ENCODE measurements around the gene SPTLC1.

The SPTLC1 gene

DNA sequence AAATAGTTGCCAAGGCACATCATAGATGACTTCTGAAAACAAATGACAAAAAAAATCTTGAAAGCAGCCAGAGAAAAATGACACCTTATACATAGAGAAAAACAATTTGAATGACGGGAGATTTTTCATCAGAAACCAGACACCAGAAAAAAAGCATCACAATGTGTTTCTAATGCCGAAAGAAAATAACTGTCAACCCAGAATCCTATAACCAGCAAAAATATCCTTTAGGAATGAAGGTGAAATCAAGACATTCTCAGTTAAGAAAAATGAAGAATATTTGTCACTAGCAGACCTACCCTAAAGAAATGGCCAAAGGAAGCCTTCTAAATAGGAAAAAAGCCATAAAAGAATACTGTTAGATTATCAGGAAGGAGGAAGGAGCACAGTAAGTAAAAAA, 54.0 kb downstream of the SPTLC1 start:
- no peaks in the 10 kb centered on the region for H3K9me3 ChIP-seq (ENCODE audit: control insufficient read depth, insufficient read depth, low read length)
- no peaks in the 10 kb centered on the region for H3K27me3 ChIP-seq (ENCODE audit: control insufficient read depth, insufficient read depth, low read length)
- peaks cover 8% of the 10 kb centered on the region for H3K36me3 ChIP-seq (ENCODE audit: control insufficient read depth, insufficient read depth, low read length)
- H3K4me3 ChIP-seq (ENCODE audit: low read depth, low read length): no peak overlapping the region
- H3K4me1 ChIP-seq (ENCODE audit: control insufficient read depth, insufficient read depth, low read length): peaks cover 20% of the 10 kb centered on the region
- no peak overlapping the region for H3K9ac ChIP-seq (ENCODE audit: low read depth, low read length)

DNA sequence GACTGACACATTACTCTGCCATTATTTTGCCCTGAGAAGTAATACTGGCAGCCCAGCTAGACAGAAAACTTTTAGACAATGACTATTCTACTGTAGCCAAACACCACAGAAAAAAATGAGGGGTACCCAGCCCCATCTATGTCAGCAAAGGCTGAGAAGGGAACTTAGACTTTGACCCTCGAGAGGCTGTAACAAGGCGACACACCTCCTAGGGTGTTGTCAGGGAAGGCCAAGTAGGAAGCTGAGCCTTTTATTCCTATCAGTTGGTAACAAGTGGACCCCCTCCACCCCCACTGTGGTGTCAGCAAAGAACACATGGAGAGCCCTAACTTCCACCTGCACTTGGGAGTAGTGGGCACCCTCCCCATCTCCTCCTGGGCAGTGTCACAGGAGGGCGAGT, 55.6 kb downstream of the SPTLC1 start:
- H3K4me3 ChIP-seq (ENCODE audit: low read depth, low read length): no peak overlapping the region
- H3K4me1 ChIP-seq (ENCODE audit: control insufficient read depth, insufficient read depth, low read length): peaks cover 32% of the 10 kb centered on the region
- H3K9me3 ChIP-seq (ENCODE audit: control insufficient read depth, insufficient read depth, low read length): no peaks in the 10 kb centered on the region
- no peaks in the 10 kb centered on the region for H3K36me3 ChIP-seq (ENCODE audit: control insufficient read depth, insufficient read depth, low read length)
- no peak overlapping the region for H3K9ac ChIP-seq (ENCODE audit: low read depth, low read length)
- H3K27me3 ChIP-seq (ENCODE audit: control insufficient read depth, insufficient read depth, low read length): no peaks in the 10 kb centered on the region

DNA sequence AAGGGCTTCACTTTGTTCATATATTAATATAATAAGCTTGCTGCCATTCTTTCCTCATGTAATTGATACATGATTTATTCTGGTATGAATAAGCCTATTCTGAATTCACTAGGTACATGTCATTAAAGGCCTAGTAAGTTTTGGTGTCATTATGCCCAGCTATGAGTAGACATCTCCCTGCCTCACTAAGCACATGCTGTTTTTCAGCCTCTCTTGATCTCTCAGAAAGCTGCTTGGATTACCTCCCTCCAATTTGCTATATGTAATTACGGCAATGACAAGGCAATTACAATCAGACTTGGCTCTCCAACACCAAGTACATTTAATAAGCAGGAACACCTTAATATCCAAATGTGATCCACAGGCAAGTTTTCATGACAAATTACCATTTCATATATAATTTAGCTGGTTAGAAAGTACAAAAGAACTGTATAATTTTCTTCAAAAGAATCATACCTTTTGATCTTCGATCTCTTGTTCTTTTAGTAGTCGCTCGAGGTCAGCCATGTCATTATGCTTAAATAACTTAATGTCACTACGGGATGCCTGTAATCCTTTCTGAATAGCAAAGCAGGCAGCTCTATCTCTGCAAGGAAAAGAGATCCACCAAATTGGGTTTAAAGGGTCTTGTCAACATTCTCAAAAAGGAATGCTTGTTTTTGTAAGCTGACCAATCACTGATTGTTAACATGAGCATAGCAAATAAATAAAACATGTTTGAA, 56.3 kb downstream of the SPTLC1 start:
- Histone ChIP-seq H3K9ac (ENCODE audit: low read depth, low read length) (no peak overlapping the region), H3K4me3 (ENCODE audit: low read depth, low read length) (no peak overlapping the region), H3K4me1 (ENCODE audit: control insufficient read depth, insufficient read depth, low read length) (peaks cover 33% of the 10 kb centered on the region), H3K36me3 (ENCODE audit: control insufficient read depth, insufficient read depth, low read length) (no peaks in the 10 kb centered on the region), H3K9me3 (ENCODE audit: control insufficient read depth, insufficient read depth, low read length) (no peaks in the 10 kb centered on the region), H3K27me3 (ENCODE audit: control insufficient read depth, insufficient read depth, low read length) (no peaks in the 10 kb centered on the region)

DNA sequence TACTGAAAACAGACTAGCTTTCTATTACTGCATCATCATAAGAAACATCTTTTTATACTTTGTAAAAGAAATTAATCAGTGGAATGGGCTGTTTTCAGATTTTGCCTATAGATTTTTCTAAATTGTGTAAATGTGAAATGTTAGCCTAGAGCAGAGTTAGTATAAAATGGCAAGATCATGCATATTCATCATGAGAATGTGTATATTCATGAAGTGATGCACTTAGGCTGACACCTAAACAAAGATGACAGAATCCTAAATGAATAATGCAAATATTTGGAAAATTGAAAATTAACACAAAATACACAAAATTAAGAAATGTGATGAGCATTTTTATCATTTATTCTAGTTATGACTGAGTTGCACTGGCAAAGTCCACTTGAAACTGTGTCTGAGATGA, 57.2 kb downstream of the SPTLC1 start:
- Histone ChIP-seq H3K4me3 (ENCODE audit: low read depth, low read length) (no peak overlapping the region), H3K36me3 (ENCODE audit: control insufficient read depth, insufficient read depth, low read length) (no peaks in the 10 kb centered on the region), H3K27me3 (ENCODE audit: control insufficient read depth, insufficient read depth, low read length) (no peaks in the 10 kb centered on the region), H3K9ac (ENCODE audit: low read depth, low read length) (no peak overlapping the region), H3K9me3 (ENCODE audit: control insufficient read depth, insufficient read depth, low read length) (no peaks in the 10 kb centered on the region), H3K4me1 (ENCODE audit: control insufficient read depth, insufficient read depth, low read length) (peaks cover 33% of the 10 kb centered on the region)

DNA sequence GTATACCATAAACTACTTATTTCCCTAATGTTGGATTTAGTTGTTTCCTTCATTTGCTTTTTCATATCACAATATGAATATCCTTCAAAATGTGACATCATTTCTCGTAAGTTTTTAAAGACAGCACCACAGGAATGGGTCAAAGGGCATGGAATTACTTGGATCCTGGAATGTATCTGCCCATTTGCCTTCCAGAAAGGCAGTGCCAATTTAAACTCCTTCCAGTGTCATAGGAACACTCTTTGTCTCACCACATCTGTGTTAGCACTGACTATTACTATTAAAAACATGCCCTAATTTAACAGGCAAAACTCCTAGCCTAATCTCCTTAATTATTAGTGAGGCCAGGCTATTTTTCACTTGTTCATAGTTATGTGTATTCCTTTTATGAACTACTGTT, 58.0 kb downstream of the SPTLC1 start:
- H3K9me3 ChIP-seq (ENCODE audit: control insufficient read depth, insufficient read depth, low read length): no peaks in the 10 kb centered on the region
- no peaks in the 10 kb centered on the region for H3K27me3 ChIP-seq (ENCODE audit: control insufficient read depth, insufficient read depth, low read length)
- no peak overlapping the region for H3K4me3 ChIP-seq (ENCODE audit: low read depth, low read length)
- peaks cover 33% of the 10 kb centered on the region for H3K4me1 ChIP-seq (ENCODE audit: control insufficient read depth, insufficient read depth, low read length)
- no peak overlapping the region for H3K9ac ChIP-seq (ENCODE audit: low read depth, low read length)
- no peaks in the 10 kb centered on the region for H3K36me3 ChIP-seq (ENCODE audit: control insufficient read depth, insufficient read depth, low read length)

DNA sequence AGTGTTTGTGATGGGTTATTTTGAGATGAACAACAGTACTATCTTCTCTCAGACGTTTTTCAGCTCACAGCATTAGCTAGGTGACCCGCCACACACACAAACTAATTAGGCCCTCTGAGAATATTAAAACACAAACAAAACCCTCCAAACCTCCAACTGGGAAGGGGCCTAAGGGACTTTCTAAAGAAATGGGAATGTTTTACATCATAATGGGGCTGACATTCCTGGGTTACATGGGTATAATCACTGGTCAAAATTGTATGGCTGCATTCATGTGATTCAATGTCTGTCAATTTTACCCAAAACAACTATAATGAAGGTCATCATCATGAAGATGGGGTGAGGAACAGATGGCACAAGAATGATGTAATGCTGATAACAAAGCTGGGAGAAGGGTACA, 59.6 kb downstream of the SPTLC1 start:
- Histone ChIP-seq H3K27me3 (ENCODE audit: control insufficient read depth, insufficient read depth, low read length) (no peaks in the 10 kb centered on the region), H3K9ac (ENCODE audit: low read depth, low read length) (no peak overlapping the region), H3K4me3 (ENCODE audit: low read depth, low read length) (no peak overlapping the region), H3K36me3 (ENCODE audit: control insufficient read depth, insufficient read depth, low read length) (no peaks in the 10 kb centered on the region), H3K9me3 (ENCODE audit: control insufficient read depth, insufficient read depth, low read length) (no peaks in the 10 kb centered on the region), H3K4me1 (ENCODE audit: control insufficient read depth, insufficient read depth, low read length) (peaks cover 33% of the 10 kb centered on the region)

DNA sequence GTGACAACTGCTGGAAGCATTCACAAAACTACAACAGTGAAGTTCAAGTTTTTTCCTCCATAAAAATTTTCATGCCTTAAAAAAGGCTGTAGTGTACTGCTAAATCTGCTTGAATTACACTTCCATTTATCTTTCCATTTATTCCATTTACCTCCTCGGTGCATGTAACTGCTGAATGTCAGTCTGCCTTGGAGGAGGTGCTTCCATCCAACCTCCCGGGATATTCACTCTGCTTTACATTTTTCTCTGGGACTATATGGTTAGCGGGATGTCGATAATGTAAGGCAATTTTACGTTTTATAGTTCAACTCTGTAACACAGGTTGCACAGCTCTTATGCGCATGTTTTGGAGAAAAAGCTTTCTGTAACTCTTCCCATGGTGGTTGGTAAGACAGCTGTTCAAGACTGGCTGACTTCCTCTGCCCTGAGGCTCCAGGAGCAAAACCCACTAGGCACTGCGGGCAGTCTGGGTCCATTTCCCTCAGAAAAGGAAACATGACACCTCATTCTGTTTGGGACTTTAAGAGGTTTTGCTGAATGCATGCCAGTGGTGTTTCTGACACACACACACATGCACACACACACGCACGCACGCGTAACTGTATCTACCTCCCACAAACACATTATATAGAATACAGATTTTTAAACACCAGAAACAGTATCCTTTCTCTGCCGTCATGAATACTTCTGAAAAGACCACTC, 66.1 kb downstream of the SPTLC1 start:
- Histone ChIP-seq H3K4me1 (ENCODE audit: control insufficient read depth, insufficient read depth, low read length) (peaks cover 18% of the 10 kb centered on the region), H3K4me3 (ENCODE audit: low read depth, low read length) (no peak overlapping the region)

DNA sequence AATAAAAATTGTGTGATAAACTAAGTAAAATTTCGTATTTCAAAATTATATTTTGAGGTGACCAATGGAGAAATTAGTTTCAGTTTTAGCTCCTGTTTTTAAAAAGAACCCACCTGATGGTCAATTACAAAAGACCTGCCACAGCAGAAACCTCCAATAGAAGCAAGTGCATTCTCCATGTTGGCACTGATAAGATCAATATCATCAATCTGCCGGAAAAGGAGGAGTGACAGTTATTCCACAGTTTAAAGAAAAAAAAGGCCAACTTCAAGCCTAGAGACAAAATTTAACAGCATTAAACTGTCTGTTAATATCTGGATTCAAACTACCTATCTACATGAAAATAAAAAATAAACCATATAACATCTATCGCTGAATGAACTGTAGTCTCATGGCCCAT, 67.7 kb downstream of the SPTLC1 start:
- Histone ChIP-seq H3K36me3 (ENCODE audit: control insufficient read depth, insufficient read depth, low read length) (peaks cover 37% of the 10 kb centered on the region), H3K4me1 (ENCODE audit: control insufficient read depth, insufficient read depth, low read length) (peaks cover 18% of the 10 kb centered on the region)

More for the DNA sequence above, 66.1 kb downstream of the SPTLC1 start:
- no peak overlapping the region for H3K9ac ChIP-seq (ENCODE audit: low read depth, low read length)
- H3K9me3 ChIP-seq (ENCODE audit: control insufficient read depth, insufficient read depth, low read length): no peaks in the 10 kb centered on the region
- H3K36me3 ChIP-seq (ENCODE audit: control insufficient read depth, insufficient read depth, low read length): peaks cover 23% of the 10 kb centered on the region
- H3K27me3 ChIP-seq (ENCODE audit: control insufficient read depth, insufficient read depth, low read length): no peaks in the 10 kb centered on the region

DNA sequence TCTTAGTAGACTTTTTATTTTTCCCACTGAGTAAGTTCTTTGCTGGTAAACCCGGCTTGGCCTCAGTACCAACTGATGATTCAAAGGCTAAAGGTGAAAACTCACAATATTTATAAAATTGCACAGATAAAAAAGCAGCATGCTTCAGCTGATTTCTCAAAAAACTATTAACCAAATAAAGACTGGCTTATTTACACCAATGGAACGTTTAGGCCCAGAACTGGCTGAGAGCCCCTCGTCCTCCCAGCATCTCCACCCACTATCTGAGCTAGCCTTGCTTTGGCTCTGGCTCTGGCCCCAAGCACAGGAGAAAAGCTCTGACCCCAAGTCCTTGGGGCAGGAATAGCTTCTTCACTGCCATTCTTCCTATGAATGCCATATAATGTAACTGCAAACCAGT, 68.5 kb downstream of the SPTLC1 start:
- Histone ChIP-seq H3K4me1 (ENCODE audit: control insufficient read depth, insufficient read depth, low read length) (peaks cover 18% of the 10 kb centered on the region), H3K36me3 (ENCODE audit: control insufficient read depth, insufficient read depth, low read length) (peaks cover 41% of the 10 kb centered on the region), H3K4me3 (ENCODE audit: low read depth, low read length) (no peak overlapping the region), H3K27me3 (ENCODE audit: control insufficient read depth, insufficient read depth, low read length) (no peaks in the 10 kb centered on the region), H3K9me3 (ENCODE audit: control insufficient read depth, insufficient read depth, low read length) (peaks cover 3% of the 10 kb centered on the region), H3K9ac (ENCODE audit: low read depth, low read length) (no peak overlapping the region)

More for the DNA sequence above, 67.7 kb downstream of the SPTLC1 start:
- Histone ChIP-seq H3K9me3 (ENCODE audit: control insufficient read depth, insufficient read depth, low read length) (peaks cover 3% of the 10 kb centered on the region), H3K4me3 (ENCODE audit: low read depth, low read length) (no peak overlapping the region), H3K27me3 (ENCODE audit: control insufficient read depth, insufficient read depth, low read length) (no peaks in the 10 kb centered on the region), H3K9ac (ENCODE audit: low read depth, low read length) (no peak overlapping the region)

DNA sequence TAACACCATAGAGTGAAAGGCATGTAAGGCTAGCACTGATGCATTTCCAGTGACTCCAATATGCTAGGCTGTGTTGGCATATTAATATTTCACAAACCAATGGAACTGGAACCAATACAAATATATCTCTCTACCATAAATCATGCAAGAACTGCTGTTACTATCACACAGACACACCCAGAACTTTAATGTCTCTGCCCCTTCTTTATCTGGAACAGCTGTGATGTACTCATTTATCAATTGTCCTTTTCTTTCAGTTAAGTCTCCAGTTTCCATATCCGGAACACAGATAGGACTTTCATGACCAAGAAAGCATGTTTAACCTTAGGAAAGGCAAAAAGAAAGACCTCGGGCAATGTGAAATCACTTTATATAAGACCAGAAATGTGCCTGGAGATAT, 70.3 kb downstream of the SPTLC1 start:
- Histone ChIP-seq H3K36me3 (ENCODE audit: control insufficient read depth, insufficient read depth, low read length) (peaks cover 41% of the 10 kb centered on the region), H3K4me3 (ENCODE audit: low read depth, low read length) (no peak overlapping the region), H3K27me3 (ENCODE audit: control insufficient read depth, insufficient read depth, low read length) (no peaks in the 10 kb centered on the region), H3K4me1 (ENCODE audit: control insufficient read depth, insufficient read depth, low read length) (peaks cover 12% of the 10 kb centered on the region), H3K9me3 (ENCODE audit: control insufficient read depth, insufficient read depth, low read length) (peaks cover 3% of the 10 kb centered on the region), H3K9ac (ENCODE audit: low read depth, low read length) (no peak overlapping the region)

DNA sequence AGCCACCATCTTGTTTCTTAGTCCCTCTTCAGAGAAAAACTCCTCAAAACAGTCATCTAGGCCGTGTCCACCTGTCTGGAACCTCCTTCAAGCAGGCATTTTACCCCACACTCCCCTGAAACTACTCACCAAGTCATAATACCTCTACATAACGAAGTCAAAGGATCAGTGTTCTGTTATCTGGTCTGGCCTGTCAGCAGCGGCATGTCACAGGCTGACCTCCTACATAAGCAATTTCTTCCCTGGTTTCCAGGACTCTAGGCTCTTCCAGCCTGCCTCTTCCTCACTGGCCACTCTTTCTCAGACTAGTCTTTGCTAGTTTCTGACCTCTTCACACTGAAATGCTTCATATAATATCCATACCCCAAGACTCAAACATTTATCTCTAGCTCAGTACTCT, 72.2 kb downstream of the SPTLC1 start:
- Histone ChIP-seq H3K36me3 (ENCODE audit: control insufficient read depth, insufficient read depth, low read length) (peaks cover 39% of the 10 kb centered on the region), H3K9ac (ENCODE audit: low read depth, low read length) (no peak overlapping the region), H3K4me3 (ENCODE audit: low read depth, low read length) (no peak overlapping the region), H3K27me3 (ENCODE audit: control insufficient read depth, insufficient read depth, low read length) (no peaks in the 10 kb centered on the region), H3K4me1 (ENCODE audit: control insufficient read depth, insufficient read depth, low read length) (no peaks in the 10 kb centered on the region), H3K9me3 (ENCODE audit: control insufficient read depth, insufficient read depth, low read length) (peaks cover 3% of the 10 kb centered on the region)

DNA sequence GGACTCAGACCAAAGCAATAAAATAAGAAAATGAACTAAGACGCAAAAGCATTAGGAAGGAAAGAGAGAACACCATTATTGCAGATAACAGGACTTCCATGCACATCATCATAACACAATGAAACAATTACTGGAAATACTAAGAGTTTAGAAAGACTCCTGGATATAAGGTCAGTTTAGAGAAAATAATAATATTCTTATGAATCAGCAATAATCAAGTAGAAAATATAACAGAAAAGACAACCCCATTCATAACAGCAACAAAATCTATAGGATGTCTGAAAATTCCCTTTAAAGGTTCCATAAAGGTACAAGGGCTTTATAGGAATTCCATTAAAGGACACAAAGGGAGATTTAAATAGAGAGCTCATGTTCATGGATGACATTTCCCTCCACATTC, 73.0 kb downstream of the SPTLC1 start:
- H3K4me1 ChIP-seq (ENCODE audit: control insufficient read depth, insufficient read depth, low read length): no peaks in the 10 kb centered on the region
- H3K4me3 ChIP-seq (ENCODE audit: low read depth, low read length): no peak overlapping the region
- peaks cover 3% of the 10 kb centered on the region for H3K9me3 ChIP-seq (ENCODE audit: control insufficient read depth, insufficient read depth, low read length)
- no peaks in the 10 kb centered on the region for H3K27me3 ChIP-seq (ENCODE audit: control insufficient read depth, insufficient read depth, low read length)
- H3K36me3 ChIP-seq (ENCODE audit: control insufficient read depth, insufficient read depth, low read length): peaks cover 45% of the 10 kb centered on the region
- no peak overlapping the region for H3K9ac ChIP-seq (ENCODE audit: low read depth, low read length)
